Measurements from ENCODE around the gene AEBP1. TPM values are rescaled to one million over a fixed set of nuclear protein-coding genes. Genes with fewer than 3 reads are reported as not detected.

Gene AEBP1
- polyA plus RNA-seq, 3 donors, result 57.3 to 60.0 (median 59.1) TPM

DNA sequence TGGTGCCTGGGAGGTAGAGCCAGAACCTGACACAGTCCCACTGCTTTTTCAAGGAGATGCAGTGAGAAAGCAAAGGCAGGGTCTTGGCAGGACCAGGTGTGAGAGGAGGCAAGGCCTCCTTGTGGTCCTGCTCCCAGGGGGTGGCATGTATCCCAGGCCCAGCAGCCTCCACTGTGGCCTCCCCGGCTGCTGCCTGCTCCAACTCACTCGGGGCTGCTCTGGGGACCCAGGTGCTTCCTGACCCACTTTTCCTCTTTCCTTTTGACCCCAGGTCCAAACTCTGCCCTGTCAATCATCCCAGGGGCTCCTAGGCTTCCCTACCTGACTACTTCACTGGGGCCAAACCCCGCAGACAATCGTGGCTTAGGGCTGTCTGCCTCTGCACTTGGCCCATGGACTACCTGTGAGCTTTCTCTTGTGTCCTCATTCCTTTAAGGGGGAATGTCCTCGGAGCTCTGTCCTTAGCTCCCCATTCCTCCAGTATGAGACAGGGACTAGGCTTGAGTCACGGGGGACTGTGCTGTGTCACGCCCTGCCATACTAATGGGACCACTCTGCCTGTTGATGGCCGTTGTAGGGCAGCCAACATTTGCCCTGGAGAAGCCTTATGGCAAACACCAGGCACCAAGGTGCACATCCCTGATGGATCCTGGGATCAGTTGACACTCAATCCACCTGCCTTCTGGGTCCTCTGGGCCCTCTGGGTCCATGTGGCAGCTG is 1.1 kb upstream of the AEBP1 start:
- no peak for DNase-seq (ENCODE audit: low read depth in 3 of 3, low spot score in 2 of 3)

DNA sequence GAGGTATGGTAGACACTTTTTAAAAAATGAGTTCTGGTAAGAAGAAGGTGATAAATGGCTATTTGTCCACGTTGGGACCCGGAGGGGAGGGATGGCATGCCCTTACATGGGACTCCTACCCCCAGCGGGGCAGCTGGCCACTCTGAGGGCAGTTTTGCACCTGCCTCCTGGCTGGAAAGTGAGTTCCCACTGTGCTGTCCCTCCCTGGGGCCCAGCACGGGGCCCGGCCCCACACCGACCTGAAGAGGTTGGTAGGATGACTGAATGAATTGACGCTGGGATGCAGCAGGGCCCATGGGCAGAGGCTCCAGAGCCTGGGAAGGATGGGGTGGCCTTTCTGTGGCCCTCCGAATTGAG is 601 bp upstream of the AEBP1 start:
- no peak for DNase-seq (ENCODE audit: low read depth in 3 of 3, low spot score in 2 of 3)

DNA sequence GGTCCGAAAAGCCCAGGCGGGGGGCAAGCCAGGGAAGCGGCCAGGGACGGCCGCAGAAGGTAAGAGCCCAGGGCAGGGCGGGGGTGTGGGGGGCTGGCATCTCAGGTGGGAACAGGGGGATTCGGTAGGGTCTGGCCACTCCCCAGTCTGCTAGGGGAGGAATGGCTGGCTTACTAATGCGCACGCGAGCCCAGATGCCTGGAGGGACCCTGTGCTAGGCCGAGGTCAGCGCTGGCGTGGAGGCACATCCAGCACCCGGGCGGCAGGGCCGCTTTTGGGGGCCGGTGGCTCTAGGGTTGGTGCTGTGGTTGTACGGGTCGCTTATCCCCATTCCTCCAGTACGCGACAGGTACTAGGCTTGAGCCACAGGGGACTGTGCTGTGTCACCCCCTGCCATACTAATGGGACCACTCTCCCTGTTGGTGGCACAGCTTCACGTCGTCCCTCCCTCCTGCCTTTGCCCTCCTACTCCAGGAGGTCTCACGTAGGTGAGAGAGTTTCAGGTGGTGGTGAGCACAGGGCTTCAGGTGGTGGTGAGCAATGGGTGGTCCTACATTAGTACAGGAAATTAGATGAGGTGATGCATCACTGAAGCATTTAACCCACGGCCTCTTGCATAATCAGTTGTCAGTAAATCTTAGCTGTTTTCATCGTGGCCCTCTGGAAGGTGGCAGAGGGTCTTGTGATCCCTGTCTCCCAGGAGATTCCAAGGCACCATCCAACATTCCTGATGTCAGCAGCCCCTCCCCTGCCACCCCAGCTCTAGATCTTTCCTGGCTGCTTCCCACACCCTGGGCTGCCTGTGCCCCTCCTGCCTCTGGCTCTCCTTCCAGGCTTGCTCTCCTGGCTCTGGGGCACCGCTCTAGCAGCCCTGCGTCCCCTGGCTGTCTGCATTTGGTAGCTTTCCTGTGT is 971 bp downstream of the AEBP1 start:
- no peak for DNase-seq (ENCODE audit: low read depth in 3 of 3, low spot score in 2 of 3)

DNA sequence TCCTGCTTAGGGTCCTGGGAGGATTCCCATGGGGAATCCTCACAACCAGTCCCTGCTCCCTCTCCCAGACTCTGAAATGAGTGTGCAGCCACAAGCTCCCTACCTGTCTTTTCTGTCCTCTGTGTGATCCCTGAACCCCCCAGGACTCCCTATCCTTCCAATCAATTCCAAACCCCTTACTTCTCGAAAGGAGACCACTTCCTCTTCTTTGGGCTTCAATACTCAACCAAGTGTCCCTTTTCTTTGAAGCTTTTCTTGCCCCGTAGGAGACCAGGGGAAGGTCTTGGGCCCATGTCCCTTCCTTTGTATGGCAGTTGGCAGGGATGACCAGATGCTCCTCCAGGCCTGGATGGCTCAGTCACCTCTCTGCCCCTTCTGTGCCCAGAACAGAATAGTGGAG is 1.7 kb downstream of the AEBP1 start:
- no peak for DNase-seq (ENCODE audit: low read depth in 3 of 3, low spot score in 2 of 3)

DNA sequence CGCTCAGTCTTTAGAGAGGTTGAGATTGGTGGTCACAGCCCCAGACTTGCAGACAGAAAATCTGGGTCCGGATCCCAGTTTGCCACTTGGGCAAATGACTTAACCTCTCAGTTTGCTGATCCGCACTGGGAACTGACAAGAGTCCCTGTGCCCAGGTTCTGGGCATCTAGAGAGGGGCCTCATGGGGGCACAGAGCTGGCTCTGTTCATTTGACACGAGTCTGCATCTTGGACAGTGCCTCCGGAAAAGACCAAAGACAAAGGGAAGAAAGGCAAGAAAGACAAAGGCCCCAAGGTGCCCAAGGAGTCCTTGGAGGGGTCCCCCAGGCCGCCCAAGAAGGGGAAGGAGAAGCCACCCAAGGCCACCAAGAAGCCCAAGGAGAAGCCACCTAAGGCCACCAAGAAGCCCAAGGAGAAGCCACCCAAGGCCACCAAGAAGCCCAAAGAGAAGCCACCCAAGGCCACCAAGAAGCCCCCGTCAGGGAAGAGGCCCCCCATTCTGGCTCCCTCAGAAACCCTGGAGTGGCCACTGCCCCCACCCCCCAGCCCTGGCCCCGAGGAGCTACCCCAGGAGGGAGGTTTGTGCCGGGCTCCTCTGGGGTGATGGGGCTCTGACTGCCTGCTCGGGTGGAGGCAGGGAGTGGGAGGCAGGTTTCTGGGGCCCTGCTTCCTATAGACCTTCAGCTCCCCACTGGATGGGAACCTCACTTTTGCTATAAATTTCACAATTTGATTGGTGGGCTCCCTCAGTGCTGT is 2.3 kb downstream of the AEBP1 start:
- no peak for DNase-seq (ENCODE audit: low read depth in 3 of 3, low spot score in 2 of 3)

- no peak for DNase-seq (ENCODE audit: low read depth in 3 of 3, low spot score in 2 of 3)
Measured at GRCh38 chr7:44107116-44107960, 3.2 kb downstream of the AEBP1 start.

DNA sequence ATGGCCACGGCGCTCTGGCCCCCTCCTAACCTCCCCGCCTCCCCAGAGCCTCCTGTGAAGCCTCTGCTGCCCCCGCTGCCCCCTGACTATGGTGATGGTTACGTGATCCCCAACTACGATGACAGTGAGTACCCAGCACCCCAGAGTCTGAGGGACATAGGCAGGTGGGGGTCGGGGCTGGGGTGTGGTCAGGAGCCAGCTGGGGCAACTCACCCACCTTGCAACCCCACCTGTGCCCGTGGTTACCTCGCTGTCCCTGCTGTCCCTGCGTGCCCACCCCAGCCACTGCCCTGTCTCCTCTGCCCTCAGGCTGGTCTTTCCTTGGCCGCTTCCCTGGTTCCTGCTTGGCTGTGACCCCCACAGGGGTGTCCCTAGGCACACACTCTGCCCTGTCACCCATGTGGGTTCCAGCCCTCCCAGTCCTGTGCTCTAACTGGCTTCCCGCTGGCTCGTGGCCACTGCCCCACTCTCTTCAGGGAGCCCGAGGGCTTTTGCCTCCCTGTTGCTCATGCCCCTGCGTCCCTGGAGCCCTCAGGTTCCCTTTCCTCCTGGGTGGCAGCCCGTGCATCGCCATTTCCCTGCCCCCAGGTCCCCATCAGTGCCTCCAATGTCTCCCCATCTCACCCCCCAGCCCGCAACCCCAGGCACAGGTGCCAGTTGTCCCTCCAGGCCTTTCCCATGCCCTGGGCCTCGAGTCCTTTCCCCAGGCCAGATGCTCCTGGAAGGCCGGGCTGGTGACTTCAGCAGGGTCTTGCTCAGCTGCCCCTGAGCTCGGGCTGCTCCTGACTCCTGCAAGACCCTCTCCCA is 4.0 kb downstream of the AEBP1 start:
- DNase-seq (ENCODE audit: low read depth in 3 of 3, low spot score in 2 of 3), result no peak

DNA sequence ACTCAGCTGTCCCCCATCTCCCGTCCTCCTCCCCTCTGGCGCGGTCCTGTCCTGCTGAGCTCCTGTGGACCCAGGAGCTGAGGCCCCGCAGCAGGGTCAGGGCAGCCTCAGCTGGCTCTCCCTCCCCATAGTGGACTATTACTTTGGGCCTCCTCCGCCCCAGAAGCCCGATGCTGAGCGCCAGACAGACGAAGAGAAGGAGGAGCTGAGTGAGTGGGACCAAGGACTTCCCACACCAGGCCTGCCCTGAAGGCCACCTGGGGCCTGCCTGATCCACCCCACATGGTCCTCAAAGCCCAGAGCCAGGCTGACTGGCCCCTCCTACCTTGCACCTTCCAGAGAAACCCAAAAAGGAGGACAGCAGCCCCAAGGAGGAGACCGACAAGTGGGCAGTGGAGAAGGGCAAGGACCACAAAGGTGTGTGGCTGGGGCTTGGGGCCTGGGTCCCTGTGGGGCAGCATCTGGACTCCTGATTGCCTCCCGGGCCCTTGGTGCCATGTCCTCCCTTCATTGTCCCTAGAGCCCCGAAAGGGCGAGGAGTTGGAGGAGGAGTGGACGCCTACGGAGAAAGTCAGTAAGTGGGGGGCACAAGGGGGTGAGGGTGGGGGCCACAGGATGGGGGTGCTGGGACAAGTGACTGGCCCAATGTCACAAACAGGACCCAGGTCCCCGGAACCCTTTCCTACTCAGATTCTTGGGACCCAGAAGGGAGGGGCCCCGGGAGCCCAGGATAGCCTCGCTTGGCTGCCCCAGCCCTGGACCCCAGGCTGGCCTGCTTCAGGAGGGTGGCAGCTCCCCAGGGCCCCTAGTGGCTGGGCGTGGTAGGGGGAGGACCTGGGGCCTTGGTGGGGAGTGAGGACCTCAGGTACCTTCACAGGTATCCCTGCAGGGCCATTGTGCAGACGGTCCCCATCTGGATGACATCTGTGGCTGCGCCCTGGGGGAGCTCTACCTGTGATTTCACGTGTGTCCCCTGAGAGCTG is 4.9 kb downstream of the AEBP1 start:
- DNase-seq (ENCODE audit: low read depth in 3 of 3, low spot score in 2 of 3), result no peak

GRCh38 chr7:44109991-44110390 is 5.8 kb downstream of the AEBP1 start:
- no peak for DNase-seq (ENCODE audit: low read depth in 3 of 3, low spot score in 2 of 3)

- no peak for DNase-seq (ENCODE audit: low read depth in 3 of 3, low spot score in 2 of 3)
Measured at GRCh38 chr7:44110719-44111635, 6.8 kb downstream of the AEBP1 start.

GRCh38 chr7:44111761-44112160 is 7.6 kb downstream of the AEBP1 start:
- DNase-seq (ENCODE audit: low read depth in 3 of 3, low spot score in 2 of 3), result no peak

GRCh38 chr7:44112231-44112996 is 8.3 kb downstream of the AEBP1 start:
- DNase-seq (ENCODE audit: low read depth in 3 of 3, low spot score in 2 of 3), result no peak

DNA sequence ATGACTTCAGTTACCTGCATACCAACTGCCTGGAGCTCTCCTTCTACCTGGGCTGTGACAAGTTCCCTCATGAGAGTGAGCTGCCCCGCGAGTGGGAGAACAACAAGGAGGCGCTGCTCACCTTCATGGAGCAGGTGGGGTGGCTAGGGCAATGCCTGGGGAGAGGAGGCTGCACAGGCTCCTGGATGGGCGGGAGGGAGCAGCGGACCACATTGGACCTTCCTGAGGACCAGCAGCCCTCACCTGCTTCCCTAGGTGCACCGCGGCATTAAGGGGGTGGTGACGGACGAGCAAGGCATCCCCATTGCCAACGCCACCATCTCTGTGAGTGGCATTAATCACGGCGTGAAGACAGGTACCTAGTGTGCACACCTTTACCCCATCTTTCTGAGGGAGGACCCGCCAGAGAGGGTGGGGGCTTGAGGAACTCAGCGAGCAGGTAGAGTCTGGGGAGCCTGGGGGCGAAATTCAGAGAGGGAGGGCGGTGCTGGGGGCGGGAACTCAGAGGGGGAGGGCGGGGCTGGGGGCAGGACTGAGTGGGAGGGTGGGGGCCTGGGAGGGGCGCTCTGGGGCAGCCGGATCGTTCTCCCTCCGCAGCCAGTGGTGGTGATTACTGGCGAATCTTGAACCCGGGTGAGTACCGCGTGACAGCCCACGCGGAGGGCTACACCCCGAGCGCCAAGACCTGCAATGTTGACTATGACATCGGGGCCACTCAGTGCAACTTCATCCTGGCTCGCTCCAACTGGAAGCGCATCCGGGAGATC is 9.0 kb downstream of the AEBP1 start:
- no peak for DNase-seq (ENCODE audit: low read depth in 3 of 3, low spot score in 2 of 3)

GRCh38 chr7:44113764-44114354 is 9.7 kb downstream of the AEBP1 start:
- no peak for DNase-seq (ENCODE audit: low read depth in 3 of 3, low spot score in 2 of 3)

- DNase-seq (ENCODE audit: low read depth in 3 of 3, low spot score in 2 of 3), result no peak
Measured at GRCh38 chr7:44114586-44115310, 10.6 kb downstream of the AEBP1 start.

All from right renal cortex interstitium (tissue), 3 donors.